ENCODE data around the gene KCNJ6.

Gene KCNJ6

GRCh38 chr21:37711836-37712568 is 204.3 kb downstream of the KCNJ6 start:
- peak; percentile 38 to 74 for DNase-seq

- peak in 1 of 2 experiments; percentile 4 for DNase-seq
Measured at GRCh38 chr21:37711286-37711829, 204.9 kb downstream of the KCNJ6 start.

- no peak for DNase-seq
Measured at GRCh38 chr21:37710546-37711285, 205.5 kb downstream of the KCNJ6 start.

GRCh38 chr21:37704751-37705150 is 211.5 kb downstream of the KCNJ6 start:
- DNase-seq, result no peak

- DNase-seq, result no peak
Measured at GRCh38 chr21:37702241-37702640, 214.0 kb downstream of the KCNJ6 start.

- peak; percentile 86 to 94 for DNase-seq
Measured at GRCh38 chr21:37700641-37701202, 215.5 kb downstream of the KCNJ6 start.

- no peak for DNase-seq
Measured at GRCh38 chr21:37699024-37699775, 217.1 kb downstream of the KCNJ6 start.

GRCh38 chr21:37696936-37697335 is 219.3 kb downstream of the KCNJ6 start:
- DNase-seq, result no peak

GRCh38 chr21:37695111-37695510 is 221.1 kb downstream of the KCNJ6 start:
- DNase-seq, result no peak

- no peak for DNase-seq
Measured at GRCh38 chr21:37688952-37689659, 227.2 kb downstream of the KCNJ6 start.

- DNase-seq, result no peak
Measured at GRCh38 chr21:37686991-37687810, 229.1 kb downstream of the KCNJ6 start.

- no peak for DNase-seq
Measured at GRCh38 chr21:37684547-37684946, 231.7 kb downstream of the KCNJ6 start.

GRCh38 chr21:37684115-37684493 is 232.2 kb downstream of the KCNJ6 start:
- DNase-seq, result no peak

- no peak for DNase-seq
Measured at GRCh38 chr21:37683396-37684114, 232.7 kb downstream of the KCNJ6 start.

- no peak for DNase-seq
Measured at GRCh38 chr21:37682966-37683365, 233.3 kb downstream of the KCNJ6 start.

- DNase-seq, result no peak
Measured at GRCh38 chr21:37677006-37677405, 239.3 kb downstream of the KCNJ6 start.

GRCh38 chr21:37675202-37675801 is 241.0 kb downstream of the KCNJ6 start:
- peak; percentile 28 to 70 for DNase-seq

- no peak for DNase-seq
Measured at GRCh38 chr21:37673801-37674575, 242.3 kb downstream of the KCNJ6 start.

- no peak for DNase-seq
Measured at GRCh38 chr21:37671381-37671780, 244.9 kb downstream of the KCNJ6 start.
